GM15510 (cell line): ENCODE results near the gene FN1.

Source experiments
- POLR2A ChIP-seq: IDR thresholded peaks from 3 replicates; pipeline ENCODE4 v1.6.1; 2011; ENCODE audit warnings: borderline replicate concordance; ENCODE audit not compliant: insufficient read length; ENCODE audit errors: extremely low read depth

Gene FN1

GRCh38 chr2:215313255-215313613 lies 122.6 kb downstream of the FN1 start:
- TF ChIP-seq POLR2A: no peak

- peak; percentile 88 for TF ChIP-seq POLR2A
Observed at GRCh38 chr2:215311625-215312396, 124.1 kb downstream of the FN1 start, which contains the start of gene ATIC. ATIC (plus strand) TSS chr2:215312059; CDS start chr2:215312143, 84 bp downstream.
